ENCODE data around the gene ERCC5. TPM values are rescaled to one million over a fixed set of nuclear protein-coding genes. Genes with fewer than 3 reads are reported as not detected.

The ERCC5 gene
- total and polyA plus RNA-seq, 9 of the 15 experiments (the other 6 are each of a cell fraction or from before 2014, with no cell fraction given), result 7.4 to 43.1 (median 33.9) TPM

DNA sequence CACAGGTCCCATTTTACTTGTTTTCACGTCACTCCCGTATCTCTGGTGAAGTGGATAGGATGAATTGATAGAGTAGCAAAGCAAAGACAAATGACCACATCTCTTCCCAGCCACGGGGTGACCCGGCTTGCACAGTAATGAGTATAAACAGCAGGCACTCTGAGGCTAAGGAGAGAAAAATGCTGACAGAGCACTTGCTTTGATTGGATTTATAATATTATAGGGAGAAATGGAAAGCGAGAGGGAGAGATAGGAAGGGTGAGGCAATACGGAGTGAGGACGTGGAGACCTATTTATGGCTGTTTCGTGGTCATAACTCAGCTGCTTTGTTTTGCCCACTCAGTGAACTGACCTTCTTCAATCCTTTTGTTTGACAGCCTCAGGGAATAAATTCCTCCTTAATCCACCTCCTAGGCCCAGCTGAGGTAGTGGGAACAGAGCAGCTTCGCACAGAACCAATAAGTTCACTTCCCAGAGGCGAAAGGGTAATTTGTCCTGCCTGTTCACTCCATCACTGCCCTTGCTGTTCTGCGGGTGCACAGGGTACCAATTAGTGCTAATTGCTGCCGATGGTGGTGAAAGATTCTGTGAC lies 68.6 kb downstream of the ERCC5 start:
- no peak overlapping the region for H3K27ac ChIP-seq (ENCODE audit: extremely low read depth, low read depth, low read length)
- H3K4me2 ChIP-seq (ENCODE audit: insufficient read depth, low read length), result no peak overlapping the region
- H3K4me3 ChIP-seq, result no peak overlapping the region
- no peak overlapping the region for H2AFZ ChIP-seq (ENCODE audit: low read depth, low read length)
- H3K36me3 ChIP-seq (ENCODE audit: control insufficient read depth, insufficient read depth, low read length), result no peaks in the 10 kb centered on the region
- H4K20me1 ChIP-seq (replicated peaks; ENCODE audit: control insufficient read depth, insufficient read depth, low read length), result no peaks in the 10 kb centered on the region
- in situ Hi-C loops (cut with MboI) (no loop called here), intact Hi-C loops (cut with micrococcal nuclease) (no loop called here)
- WGBS (ENCODE audit: insufficient coverage, low coverage, missing lambda C conversion rate), result 0% methylated on average over 12 of the region's 12 CpGs
- DNase-seq (ENCODE audit: extremely low read depth in 1 of 4, low spot score in 3 of 4) (no peak), FAIRE-seq (no peak), ATAC-seq (no peak)
- BruUV-seq (replicated peaks), result no TSS peak
- H3K9me3 ChIP-seq (replicated peaks; ENCODE audit: control insufficient read depth, insufficient read depth, low read depth, low read length), result no peaks in the 10 kb centered on the region
- no peaks in the 10 kb centered on the region for H3K4me1 ChIP-seq (replicated peaks in 1 of 2; ENCODE audit: control insufficient read depth in 2 of 2, insufficient read depth in 2 of 2, low read length in 2 of 2)
- no peaks in the 10 kb centered on the region for H3K79me2 ChIP-seq (ENCODE audit: control insufficient read depth, insufficient read depth, low read length)
- H3K27me3 ChIP-seq (ENCODE audit: control insufficient read depth in 2 of 2, insufficient read depth in 2 of 2, low read length in 2 of 2), result no peaks in the 10 kb centered on the region
- no peak overlapping the region for H3K9ac ChIP-seq (ENCODE audit: insufficient read depth in 1 of 2, low read depth in 2 of 2, low read length in 2 of 2)
- ChIA-PET POLR2A (no interaction called here), CTCF (ENCODE audit: low intra/inter-chr PET ratio) (no interaction called here)
- H3K9me1 ChIP-seq (ENCODE audit: control insufficient read depth, insufficient read depth, low read length), result no peaks in the 10 kb centered on the region
- TF ChIP-seq, protein P1, sequence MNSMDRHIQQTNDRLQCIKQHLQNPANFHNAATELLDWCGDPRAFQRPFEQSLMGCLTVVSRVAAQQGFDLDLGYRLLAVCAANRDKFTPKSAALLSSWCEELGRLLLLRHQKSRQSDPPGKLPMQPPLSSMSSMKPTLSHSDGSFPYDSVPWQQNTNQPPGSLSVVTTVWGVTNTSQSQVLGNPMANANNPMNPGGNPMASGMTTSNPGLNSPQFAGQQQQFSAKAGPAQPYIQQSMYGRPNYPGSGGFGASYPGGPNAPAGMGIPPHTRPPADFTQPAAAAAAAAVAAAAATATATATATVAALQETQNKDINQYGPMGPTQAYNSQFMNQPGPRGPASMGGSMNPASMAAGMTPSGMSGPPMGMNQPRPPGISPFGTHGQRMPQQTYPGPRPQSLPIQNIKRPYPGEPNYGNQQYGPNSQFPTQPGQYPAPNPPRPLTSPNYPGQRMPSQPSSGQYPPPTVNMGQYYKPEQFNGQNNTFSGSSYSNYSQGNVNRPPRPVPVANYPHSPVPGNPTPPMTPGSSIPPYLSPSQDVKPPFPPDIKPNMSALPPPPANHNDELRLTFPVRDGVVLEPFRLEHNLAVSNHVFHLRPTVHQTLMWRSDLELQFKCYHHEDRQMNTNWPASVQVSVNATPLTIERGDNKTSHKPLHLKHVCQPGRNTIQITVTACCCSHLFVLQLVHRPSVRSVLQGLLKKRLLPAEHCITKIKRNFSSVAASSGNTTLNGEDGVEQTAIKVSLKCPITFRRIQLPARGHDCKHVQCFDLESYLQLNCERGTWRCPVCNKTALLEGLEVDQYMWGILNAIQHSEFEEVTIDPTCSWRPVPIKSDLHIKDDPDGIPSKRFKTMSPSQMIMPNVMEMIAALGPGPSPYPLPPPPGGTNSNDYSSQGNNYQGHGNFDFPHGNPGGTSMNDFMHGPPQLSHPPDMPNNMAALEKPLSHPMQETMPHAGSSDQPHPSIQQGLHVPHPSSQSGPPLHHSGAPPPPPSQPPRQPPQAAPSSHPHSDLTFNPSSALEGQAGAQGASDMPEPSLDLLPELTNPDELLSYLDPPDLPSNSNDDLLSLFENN (IDR thresholded peaks at IDR 0.05; ENCODE audit: low read depth in 2 of 2, low read length in 2 of 2), result no peak
- TF ChIP-seq MAFK (IDR thresholded peaks at IDR 0.05; ENCODE audit: low read length), result peak; percentile 25; the same call in 1 of the 2 replicates

Data from K562 (cell line).